ENCODE results near the gene RWDD1. TPM values are rescaled to one million over a fixed set of nuclear protein-coding genes. Genes with fewer than 3 reads are reported as not detected.

The RWDD1 gene
- total RNA-seq, 1 experiment from 2014 or later = 66.2 TPM

DNA sequence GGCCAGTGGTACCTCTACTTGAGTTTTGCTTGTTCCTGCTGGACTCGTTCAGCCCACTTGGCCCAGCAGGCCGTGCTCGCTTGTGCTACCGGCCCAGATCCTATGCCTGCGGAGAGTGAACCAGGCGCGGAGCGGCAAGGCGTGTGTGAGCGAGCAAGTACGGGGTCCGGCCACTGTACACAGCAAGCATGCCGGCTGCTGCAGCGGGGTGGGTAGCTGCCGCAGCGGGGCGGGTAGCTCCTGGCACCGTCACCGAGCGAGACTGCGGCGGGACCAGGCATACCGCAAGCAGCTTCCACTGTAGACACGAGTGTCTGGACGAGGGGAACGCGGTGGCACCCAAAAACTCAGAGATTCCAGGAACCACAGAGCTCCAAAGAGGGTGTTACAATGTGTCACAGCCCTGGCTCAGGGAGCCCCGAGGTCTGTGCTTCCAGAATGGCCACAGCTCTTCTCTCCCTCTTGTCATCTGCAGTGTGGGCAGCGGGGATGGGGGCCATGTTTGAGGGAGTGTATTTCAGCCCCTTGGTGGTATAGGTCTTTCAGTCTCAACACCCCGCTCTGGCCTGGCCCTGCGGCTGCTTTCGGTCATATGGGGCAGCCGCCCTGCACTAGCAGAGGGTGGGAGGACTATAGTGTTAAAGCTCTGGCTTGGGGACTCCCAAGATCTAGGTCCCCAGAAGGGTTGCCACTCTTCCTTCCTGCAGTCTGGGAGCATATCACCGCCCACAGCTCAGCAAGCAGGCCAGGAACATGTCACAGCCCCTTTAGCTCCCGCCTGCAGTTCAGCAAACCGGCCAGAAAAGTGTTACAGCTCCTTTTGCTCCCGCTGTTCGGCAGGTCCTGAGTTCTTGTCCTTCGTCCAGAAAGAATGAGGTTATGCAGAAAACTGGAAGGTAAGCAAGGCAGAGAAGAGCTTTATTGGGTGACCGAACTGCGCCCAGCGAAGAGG lies 6.1 kb upstream of the RWDD1 start:
- no peak overlapping the region for H3K4me3 ChIP-seq
- H3K4me1 ChIP-seq (replicated peaks) = peaks cover 19% of the 10 kb centered on the region
- no peak overlapping the region for H3K27ac ChIP-seq
- DNase-seq (ENCODE audit: low read depth in 1 of 2, low spot score in 2 of 2) = no peak
- H3K36me3 ChIP-seq = no peaks in the 10 kb centered on the region
- no peaks in the 10 kb centered on the region for H3K27me3 ChIP-seq (replicated peaks)
- H3K9me3 ChIP-seq (replicated peaks) = no peaks in the 10 kb centered on the region

DNA sequence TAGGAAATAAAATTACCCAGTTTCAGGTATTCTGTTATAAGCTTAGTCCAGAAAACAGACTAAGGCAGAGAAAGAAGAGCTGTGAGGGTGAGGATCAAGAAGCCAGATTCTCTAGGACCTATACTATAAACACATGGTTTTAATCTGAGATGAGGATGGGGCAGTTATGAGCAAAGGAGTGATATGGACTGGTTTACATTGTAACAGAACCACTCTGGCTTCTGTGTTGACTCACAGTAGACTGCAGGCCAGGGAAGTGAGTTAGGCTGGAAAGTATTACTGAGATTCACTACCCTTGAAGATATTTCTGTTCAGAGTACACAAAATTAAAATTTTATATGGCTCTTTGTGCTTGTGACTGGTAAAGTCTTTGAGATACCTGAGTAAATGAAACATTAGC lies 3.2 kb upstream of the RWDD1 start:
- DNase-seq (ENCODE audit: low read depth in 1 of 2, low spot score in 2 of 2) = no peak
- peaks cover 3% of the 10 kb centered on the region for H3K36me3 ChIP-seq
- no peaks in the 10 kb centered on the region for H3K9me3 ChIP-seq (replicated peaks)
- no peak overlapping the region for H3K27ac ChIP-seq
- H3K27me3 ChIP-seq (replicated peaks) = no peaks in the 10 kb centered on the region
- H3K4me1 ChIP-seq (replicated peaks) = peaks cover 27% of the 10 kb centered on the region
- no peak overlapping the region for H3K4me3 ChIP-seq

DNA sequence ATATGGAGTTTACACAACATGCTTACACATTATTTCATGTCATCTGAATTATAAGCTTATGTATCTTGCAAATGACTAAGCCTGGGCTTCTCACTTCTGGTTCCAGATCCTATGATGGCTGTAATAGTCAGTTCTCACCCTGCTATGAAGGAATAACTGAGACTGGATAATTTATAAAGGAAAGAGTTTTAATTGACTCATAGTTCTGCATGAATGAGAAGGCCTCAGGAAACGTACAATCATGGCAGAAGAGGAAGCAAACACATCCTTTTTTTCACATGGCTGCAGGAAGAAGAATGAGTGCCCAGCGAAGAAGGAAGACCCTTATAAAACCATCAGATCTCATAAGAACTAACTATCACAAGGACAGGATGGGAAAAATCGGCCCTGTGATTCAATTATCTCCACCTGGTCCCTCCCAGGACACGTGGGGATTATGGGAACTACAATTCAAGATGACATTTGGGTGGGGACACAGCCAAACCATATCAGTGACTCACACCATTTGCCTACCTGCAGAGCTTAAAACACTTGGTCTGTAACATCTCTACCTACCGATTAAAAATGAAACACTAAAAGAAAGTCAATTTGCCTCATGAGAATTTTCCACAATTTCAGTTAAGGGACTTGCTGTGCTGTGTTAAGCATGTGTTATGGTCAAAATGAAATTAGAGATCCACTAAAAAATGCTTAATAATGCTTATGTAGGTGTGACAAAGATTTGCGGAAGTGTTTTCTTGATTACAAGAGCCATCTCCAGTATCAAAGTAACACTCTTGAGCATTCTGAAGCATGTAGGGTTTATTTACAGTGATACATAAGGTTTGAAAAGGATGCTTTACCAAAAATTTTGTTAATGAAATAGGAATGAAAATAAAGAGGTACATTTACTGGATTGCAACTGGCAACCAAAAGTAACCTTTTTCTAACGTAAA lies 2.2 kb upstream of the RWDD1 start:
- no peaks in the 10 kb centered on the region for H3K9me3 ChIP-seq (replicated peaks)
- H3K36me3 ChIP-seq = peaks cover 8% of the 10 kb centered on the region
- H3K27me3 ChIP-seq (replicated peaks) = no peaks in the 10 kb centered on the region
- H3K4me3 ChIP-seq = no peak overlapping the region
- H3K27ac ChIP-seq = no peak overlapping the region
- no peak for DNase-seq (ENCODE audit: low read depth in 1 of 2, low spot score in 2 of 2)
- H3K4me1 ChIP-seq (replicated peaks) = peaks cover 24% of the 10 kb centered on the region

DNA sequence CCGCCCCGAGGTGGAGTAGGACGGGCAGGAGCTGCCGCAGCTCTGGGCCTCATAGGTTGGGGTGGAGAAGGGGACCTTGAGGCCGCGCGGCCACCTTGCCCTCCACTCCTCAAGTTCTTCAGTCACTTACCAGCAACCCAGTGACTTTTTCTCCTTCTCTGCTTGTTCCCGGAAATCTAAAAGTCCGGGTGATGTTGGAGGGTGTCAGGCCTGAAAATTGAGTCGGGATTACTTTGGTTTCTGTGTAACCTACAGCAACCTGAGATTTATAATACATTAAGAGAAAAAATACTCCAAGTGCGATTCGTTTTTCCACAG lies 338 bp downstream of the RWDD1 start:
- Histone ChIP-seq H3K27me3 (replicated peaks) (no peaks in the 10 kb centered on the region), H3K36me3 (peaks cover 31% of the 10 kb centered on the region), H3K9me3 (replicated peaks) (no peaks in the 10 kb centered on the region), H3K4me3 (peak overlapping the region; percentile 75), H3K27ac (peak overlapping the region; percentile 48), H3K4me1 (replicated peaks) (peaks cover 13% of the 10 kb centered on the region)
- no peak for DNase-seq (ENCODE audit: low read depth in 1 of 2, low spot score in 2 of 2)

DNA sequence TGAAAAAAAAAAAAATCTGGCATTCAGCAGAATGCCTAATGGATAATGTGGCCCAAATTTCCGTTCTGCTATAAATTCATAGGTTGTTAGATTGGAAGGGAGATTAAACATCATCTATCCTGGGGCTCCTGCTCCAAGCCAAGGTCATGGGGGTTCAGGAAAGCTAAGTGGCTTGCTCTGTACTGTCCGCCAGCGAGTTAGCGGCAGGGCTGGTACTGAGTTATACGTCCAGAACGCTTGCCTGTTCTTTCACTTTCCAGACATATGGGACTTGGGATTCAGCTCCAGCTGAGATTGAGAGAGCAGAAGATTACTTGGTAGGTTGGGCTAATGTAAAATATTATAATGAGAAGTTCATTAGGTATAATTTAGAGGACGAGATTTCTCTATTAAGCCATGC lies 858 bp downstream of the RWDD1 start:
- Histone ChIP-seq H3K9me3 (replicated peaks) (no peaks in the 10 kb centered on the region), H3K4me1 (replicated peaks) (peaks cover 13% of the 10 kb centered on the region), H3K36me3 (peaks cover 36% of the 10 kb centered on the region), H3K27me3 (replicated peaks) (no peaks in the 10 kb centered on the region), H3K4me3 (peak overlapping the region; percentile 75), H3K27ac (peak overlapping the region; percentile 48)
- DNase-seq (ENCODE audit: low read depth in 1 of 2, low spot score in 2 of 2) = peak in 1 of 2 experiments; percentile 41

DNA sequence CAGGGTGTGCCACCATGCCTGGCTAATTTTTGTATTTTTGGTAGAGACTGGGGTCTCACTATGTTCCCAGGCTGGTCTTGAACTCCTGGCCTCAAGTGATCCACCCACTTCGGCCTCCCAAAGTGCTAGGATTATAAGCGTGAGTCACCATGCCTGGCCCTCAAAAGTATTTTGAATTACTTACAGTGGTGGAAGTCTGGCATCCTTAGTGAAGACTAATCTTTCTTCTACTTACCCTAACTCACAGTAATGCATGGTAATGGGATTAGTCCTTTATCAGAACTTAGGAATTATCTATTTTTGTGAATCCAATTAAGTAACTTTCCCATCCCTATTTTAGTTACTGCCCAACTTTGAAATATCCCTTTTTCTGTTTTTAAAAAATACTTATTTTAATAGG lies 3.9 kb downstream of the RWDD1 start:
- H3K36me3 ChIP-seq = peaks cover 49% of the 10 kb centered on the region

DNA sequence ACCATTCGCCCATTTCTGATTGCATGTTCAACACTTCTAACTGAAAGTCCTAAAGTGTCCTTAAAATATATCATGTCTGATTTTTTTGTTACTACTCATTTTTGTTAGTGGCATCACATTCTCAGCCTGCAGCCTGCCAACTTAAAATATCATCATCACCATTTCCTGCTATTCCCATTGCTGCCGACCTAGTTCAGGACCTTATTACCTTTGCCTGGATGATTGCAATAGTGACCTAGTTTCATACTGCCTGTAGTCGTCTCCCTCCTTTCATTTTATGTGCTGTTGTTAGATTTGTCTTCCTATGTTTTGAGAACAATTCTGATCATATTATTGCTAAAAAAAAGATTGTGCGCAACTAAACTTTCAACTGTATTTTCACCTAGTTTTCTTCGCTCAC lies 6.2 kb downstream of the RWDD1 start:
- Histone ChIP-seq H3K4me3 (no peak overlapping the region), H3K36me3 (peaks cover 59% of the 10 kb centered on the region), H3K27ac (no peak overlapping the region), H3K9me3 (replicated peaks) (no peaks in the 10 kb centered on the region), H3K4me1 (replicated peaks) (peaks cover 13% of the 10 kb centered on the region), H3K27me3 (replicated peaks) (no peaks in the 10 kb centered on the region)
- DNase-seq (ENCODE audit: low read depth in 1 of 2, low spot score in 2 of 2) = no peak

More for the DNA sequence above, 3.9 kb downstream of the RWDD1 start:
- Histone ChIP-seq H3K27me3 (replicated peaks) (no peaks in the 10 kb centered on the region), H3K27ac (no peak overlapping the region), H3K4me3 (no peak overlapping the region), H3K9me3 (replicated peaks) (no peaks in the 10 kb centered on the region), H3K4me1 (replicated peaks) (peaks cover 14% of the 10 kb centered on the region)
- DNase-seq (ENCODE audit: low read depth in 1 of 2, low spot score in 2 of 2) = no peak

DNA sequence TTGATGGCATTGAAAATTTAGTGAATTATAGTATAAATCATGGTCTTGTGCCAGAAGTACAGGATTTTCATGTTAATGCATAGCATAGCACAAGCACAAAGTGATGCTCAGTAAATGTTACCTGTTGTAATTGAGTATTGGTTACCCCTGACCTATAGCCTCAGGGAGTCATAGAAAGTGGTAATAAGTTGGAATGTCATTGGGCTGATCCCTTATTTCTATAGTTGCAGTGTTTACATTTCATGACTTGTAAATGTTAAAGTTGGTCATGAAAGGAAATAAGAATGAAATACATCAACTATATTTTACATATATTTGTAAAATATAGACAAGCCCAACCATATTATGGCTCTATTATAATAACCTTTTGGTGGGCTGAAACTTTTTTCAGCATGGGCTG lies 7.0 kb downstream of the RWDD1 start:
- Histone ChIP-seq H3K27ac (no peak overlapping the region), H3K4me3 (no peak overlapping the region), H3K36me3 (peaks cover 63% of the 10 kb centered on the region), H3K9me3 (replicated peaks) (no peaks in the 10 kb centered on the region), H3K4me1 (replicated peaks) (peaks cover 5% of the 10 kb centered on the region; the same call in 1 of the 2 replicates), H3K27me3 (replicated peaks) (no peaks in the 10 kb centered on the region)
- DNase-seq (ENCODE audit: low read depth in 1 of 2, low spot score in 2 of 2) = no peak

DNA sequence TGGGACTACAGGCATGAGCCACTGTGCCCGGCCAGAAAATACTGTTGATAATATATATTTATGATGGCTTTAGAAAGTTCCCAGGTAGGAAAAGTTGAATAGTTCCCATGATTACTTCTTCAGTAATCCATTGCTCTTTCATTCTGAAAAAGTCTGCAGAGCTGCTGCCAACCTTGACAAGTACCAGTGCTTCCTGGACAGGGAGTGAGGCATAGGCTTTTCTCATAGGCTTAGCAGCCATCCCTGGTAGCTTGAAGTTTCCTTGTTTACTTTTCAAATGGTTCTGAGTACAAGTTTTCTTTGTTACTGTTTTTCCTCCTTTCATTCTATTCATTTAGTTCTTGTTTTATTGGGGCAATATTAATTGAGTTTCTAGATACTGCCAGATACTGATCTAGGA lies 7.8 kb downstream of the RWDD1 start:
- Histone ChIP-seq H3K4me1 (replicated peaks) (0 out of 2 replicates have a peak, but pooled peaks cover 5% of the 10 kb centered on the region), H3K27ac (no peak overlapping the region), H3K9me3 (replicated peaks) (no peaks in the 10 kb centered on the region), H3K36me3 (peaks cover 60% of the 10 kb centered on the region), H3K27me3 (replicated peaks) (no peaks in the 10 kb centered on the region), H3K4me3 (no peak overlapping the region)
- DNase-seq (ENCODE audit: low read depth in 1 of 2, low spot score in 2 of 2) = no peak

DNA sequence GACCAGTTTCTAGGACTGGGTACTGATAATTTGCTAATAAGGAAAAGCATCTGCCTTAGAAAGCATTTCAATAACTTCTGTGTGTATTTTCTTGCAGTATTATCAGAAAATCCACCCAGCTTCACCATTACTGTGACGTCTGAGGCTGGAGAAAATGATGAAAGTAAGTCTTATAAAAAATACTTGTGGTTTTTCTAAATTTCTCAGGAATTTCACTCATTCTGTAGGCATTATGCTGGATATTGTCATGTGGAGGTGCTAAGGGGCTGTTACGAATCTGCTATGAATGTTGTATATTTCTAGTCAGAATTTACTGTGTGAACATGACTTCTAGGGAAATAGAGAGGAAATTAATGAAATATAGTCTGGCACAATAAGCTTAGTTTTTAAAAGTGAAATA lies 8.9 kb downstream of the RWDD1 start:
- peaks cover 63% of the 10 kb centered on the region for H3K36me3 ChIP-seq
- H3K4me3 ChIP-seq = no peak overlapping the region
- H3K27me3 ChIP-seq (replicated peaks) = no peaks in the 10 kb centered on the region
- H3K9me3 ChIP-seq (replicated peaks) = no peaks in the 10 kb centered on the region
- peak in 1 of 2 experiments; percentile 43 for DNase-seq (ENCODE audit: low read depth in 1 of 2, low spot score in 2 of 2)
- peak overlapping the region; percentile 25 for H3K27ac ChIP-seq
- 0 out of 2 replicates have a peak, but pooled peaks cover 5% of the 10 kb centered on the region for H3K4me1 ChIP-seq (replicated peaks)

DNA sequence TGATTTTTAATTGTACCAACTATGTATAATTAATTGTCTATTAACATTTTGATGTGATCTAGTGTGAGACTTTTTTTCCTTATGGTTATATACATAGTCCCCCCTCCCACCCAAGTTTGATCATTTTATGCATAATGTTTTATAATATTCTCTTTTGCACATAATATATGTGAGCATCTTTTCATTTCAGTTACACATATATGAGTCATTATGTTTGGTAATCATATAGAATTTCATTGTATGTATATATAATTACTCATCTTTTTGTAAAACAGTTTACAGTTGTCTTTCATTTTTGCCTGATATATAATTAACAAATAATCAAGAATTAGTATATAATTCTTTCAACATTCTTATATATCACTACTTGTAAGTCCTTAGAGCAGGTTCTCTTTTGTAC lies 15.0 kb downstream of the RWDD1 start:
- DNase-seq (ENCODE audit: low read depth in 1 of 2, low spot score in 2 of 2) = no peak
- no peaks in the 10 kb centered on the region for H3K4me1 ChIP-seq (replicated peaks)
- H3K9me3 ChIP-seq (replicated peaks) = no peaks in the 10 kb centered on the region
- no peaks in the 10 kb centered on the region for H3K27me3 ChIP-seq (replicated peaks)
- H3K4me3 ChIP-seq = no peak overlapping the region
- peaks cover 55% of the 10 kb centered on the region for H3K36me3 ChIP-seq
- no peak overlapping the region for H3K27ac ChIP-seq

DNA sequence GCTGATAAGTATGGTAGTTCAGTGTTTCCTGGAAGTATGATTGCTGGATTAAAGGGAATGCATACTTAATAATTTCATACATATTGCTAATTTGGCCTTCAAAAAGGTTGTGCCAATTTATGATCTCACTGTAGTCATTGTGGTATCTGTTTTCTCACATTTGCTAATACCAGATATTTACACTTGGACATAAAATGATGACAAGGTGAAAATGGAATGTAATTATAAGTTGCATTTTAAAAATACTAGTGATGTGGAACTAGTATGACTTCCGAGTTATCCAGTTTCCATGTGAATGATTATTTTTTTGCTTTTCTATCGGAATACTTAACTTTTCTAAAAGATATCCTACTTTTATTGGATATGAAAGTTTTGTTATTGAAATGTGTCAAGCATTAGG lies 15.4 kb downstream of the RWDD1 start:
- peaks cover 56% of the 10 kb centered on the region for H3K36me3 ChIP-seq
- no peaks in the 10 kb centered on the region for H3K27me3 ChIP-seq (replicated peaks)
- no peaks in the 10 kb centered on the region for H3K9me3 ChIP-seq (replicated peaks)
- H3K4me1 ChIP-seq (replicated peaks) = no peaks in the 10 kb centered on the region
- H3K27ac ChIP-seq = no peak overlapping the region
- DNase-seq (ENCODE audit: low read depth in 1 of 2, low spot score in 2 of 2) = no peak
- no peak overlapping the region for H3K4me3 ChIP-seq

DNA sequence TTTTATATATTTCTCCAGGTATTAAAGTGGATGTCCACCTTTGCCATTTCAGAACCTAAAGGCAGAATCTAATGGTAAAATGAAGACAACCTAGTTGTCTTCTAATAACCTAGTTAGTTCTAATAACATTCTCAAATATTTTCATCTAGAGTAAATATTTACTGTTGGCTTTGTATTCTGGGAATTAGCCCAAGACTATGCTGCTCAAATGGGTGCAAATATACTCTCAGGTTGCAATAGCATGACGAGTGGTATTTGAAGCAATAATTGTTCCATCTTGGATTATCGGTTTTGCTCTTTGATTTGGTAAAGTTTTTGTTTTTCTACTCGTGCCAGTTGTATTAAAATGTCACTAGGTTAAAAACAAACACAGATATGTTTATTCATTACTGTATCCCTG lies 23.9 kb downstream of the RWDD1 start:
- no peaks in the 10 kb centered on the region for H3K27me3 ChIP-seq (replicated peaks)
- H3K4me1 ChIP-seq (replicated peaks) = no peaks in the 10 kb centered on the region
- peaks cover 30% of the 10 kb centered on the region for H3K36me3 ChIP-seq
- DNase-seq (ENCODE audit: low read depth in 1 of 2, low spot score in 2 of 2) = no peak
- no peak overlapping the region for H3K27ac ChIP-seq
- H3K9me3 ChIP-seq (replicated peaks) = no peaks in the 10 kb centered on the region
- H3K4me3 ChIP-seq = no peak overlapping the region

DNA sequence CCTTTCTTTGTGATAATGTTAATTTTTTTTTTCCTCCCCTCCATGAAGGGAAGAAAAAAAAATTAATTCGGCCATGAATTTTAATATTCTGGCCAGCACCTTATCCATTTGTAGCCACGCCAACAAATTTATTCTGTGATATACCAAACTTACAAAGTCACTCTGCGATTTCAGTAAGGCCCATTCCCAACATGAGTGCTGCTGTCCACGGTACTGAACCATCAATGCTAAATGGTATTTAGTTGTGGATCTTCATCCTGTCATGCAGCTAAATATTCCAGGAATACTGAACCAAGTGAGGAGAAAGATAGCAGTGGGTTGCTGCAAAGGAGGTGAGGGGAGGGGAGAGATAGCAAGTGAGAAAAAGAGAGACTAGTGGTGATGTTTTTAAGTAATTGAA lies 25.5 kb downstream of the RWDD1 start:
- Histone ChIP-seq H3K36me3 (peaks cover 18% of the 10 kb centered on the region), H3K4me3 (no peak overlapping the region), H3K9me3 (replicated peaks) (no peaks in the 10 kb centered on the region), H3K4me1 (replicated peaks) (no peaks in the 10 kb centered on the region), H3K27me3 (replicated peaks) (no peaks in the 10 kb centered on the region), H3K27ac (no peak overlapping the region)
- no peak for DNase-seq (ENCODE audit: low read depth in 1 of 2, low spot score in 2 of 2)
